K562 (cell line): Measurements from ENCODE around the gene FGD6. TPM values are rescaled to one million over a fixed set of nuclear protein-coding genes. Genes with fewer than 3 reads are reported as not detected.

Experiments used
- MAZ ChIP-seq, 2 experiments: fragments of 450-650 bp in 1 of 2; sonication (generic) in 1 of 2; formaldehyde crosslinking; IDR thresholded peaks in 1 of 2; conservative IDR thresholded peaks in 1 of 2; 2 replicates each; pipeline versions ENCODE4 v1.4.0 to v1.5.0; 2020; ENCODE audit warnings: mild to moderate bottlenecking in 1 of 2, missing genetic modification reagents in 1 of 2
- POLR2G ChIP-seq: fragments of 200-400 bp; formaldehyde crosslinking; IDR thresholded peaks from 2 replicates; pipeline ENCODE4 v1.6.1; 2017; ENCODE audit warnings: low read depth, mild to moderate bottlenecking, antibody characterized with exemption, low read length, moderate library complexity
- ZNF584 ChIP-seq: fragments of 200-800 bp; sonication (Bioruptor generic); IDR thresholded peaks from 2 replicates; pipeline ENCODE4 v1.6.1; 2016; ENCODE audit warnings: low read depth, mild to moderate bottlenecking, missing genetic modification characterization, missing compliant biosample characterization
- polyA plus RNA-seq, 8 experiments: library from polyadenylated mRNA; depleted of rRNA in 4 of 8; stranded (reverse) in 5 of 8; unstranded in 3 of 8; fragments of >200 nt; fragmentation: Nextera tagmentation in 2 of 8; fragmentation: Illumina TruSeq in 1 of 8; extraction: Ambion mirVana in 2 of 8; extraction: Trizol in 1 of 8; gene quantifications; 2 replicates each; pipeline versions ENCODE4 v1.2.1 to v1.2.3, GENCODE V29; 2011 to 2014; ENCODE audit warnings: inconsistent platforms in 1 of 8, missing spikeins in 1 of 8
- total RNA-seq, 7 experiments: library from RNA; depleted of rRNA in 6 of 7; stranded (reverse); fragments of >200 nt in 6 of 7; fragmentation: Illumina TruSeq in 2 of 7; extraction: Trizol in 2 of 7; gene quantifications; 2 replicates each; pipeline versions ENCODE4 v1.2.1 to v1.2.3, GENCODE V29; 2011 to 2021; ENCODE audit warnings: low replicate concordance in 1 of 7
- TF ChIP-seq, protein P1 (sequence below): fragments of 200-600 bp; sonication (generic); IDR thresholded peaks from one replicate; pipeline ENCODE4 v1.6.1; 2012; ENCODE audit warnings: mild to moderate bottlenecking, low read depth, low read length, inconsistent platforms
- TF ChIP-seq, protein P2 (sequence below): fragments of 450-650 bp; formaldehyde crosslinking; IDR thresholded peaks from 2 replicates; pipeline ENCODE4 v1.4.0; 2020; ENCODE audit warnings: mild to moderate bottlenecking, moderate library complexity
- TF ChIP-seq, protein P3 (sequence below): fragments of 150-350 bp; IDR thresholded peaks from 2 replicates; pipeline ENCODE4 v1.6.1; 2014; ENCODE audit warnings: low read depth, mild to moderate bottlenecking, low read length, borderline replicate concordance
- TF ChIP-seq, protein P4 (sequence below): fragments of 450-650 bp; formaldehyde crosslinking; conservative IDR thresholded peaks from 2 replicates; pipeline ENCODE4 v1.4.0; 2022; ENCODE audit warnings: mild to moderate bottlenecking, missing genetic modification characterization

Gene FGD6
- total and polyA plus RNA-seq, 9 of the 15 experiments (the other 6 are each of a cell fraction or from before 2014, with no cell fraction given) = 1.5 to 11.1 (median 5.8) TPM

DNA sequence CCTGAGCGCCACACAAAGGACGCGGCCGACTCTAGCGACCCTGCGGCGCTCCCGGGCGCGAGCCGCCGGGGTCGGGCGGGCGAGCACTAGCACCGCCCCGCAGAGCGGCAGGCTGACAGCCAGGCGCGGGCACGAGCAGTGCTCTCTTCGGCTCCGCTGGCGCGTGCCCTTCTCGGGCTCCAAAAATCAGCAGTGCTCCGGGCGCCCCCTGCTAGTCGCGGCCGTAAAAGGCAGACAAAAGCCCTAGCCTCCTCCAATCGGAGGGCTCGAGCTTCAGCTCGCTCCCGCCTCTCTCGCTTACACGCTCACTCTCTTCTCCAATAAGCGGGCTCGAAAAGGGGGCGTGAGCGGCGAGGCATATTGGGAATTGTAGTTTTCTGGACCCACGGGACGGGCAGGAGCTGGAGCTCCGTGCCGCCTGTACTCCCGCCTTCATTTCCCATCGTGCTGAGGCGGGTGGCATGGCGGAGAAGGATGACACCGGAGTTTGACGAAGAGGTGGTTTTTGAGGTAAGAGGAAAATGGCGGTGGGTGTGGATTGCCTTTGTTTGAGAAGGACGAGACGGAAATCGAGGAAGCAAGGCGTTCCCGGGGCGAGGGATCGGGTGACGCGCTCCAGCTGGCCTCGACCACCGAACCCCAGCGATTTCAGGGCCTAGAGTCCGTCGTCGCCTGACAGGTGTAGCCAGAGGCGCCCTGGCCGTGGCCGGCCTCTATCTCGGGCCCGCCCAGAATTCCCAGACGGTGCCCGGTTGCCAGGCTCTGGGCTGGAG lies at the start of gene FGD6, which contains the start of gene VEZT (continued):
- TF ChIP-seq, protein P1, sequence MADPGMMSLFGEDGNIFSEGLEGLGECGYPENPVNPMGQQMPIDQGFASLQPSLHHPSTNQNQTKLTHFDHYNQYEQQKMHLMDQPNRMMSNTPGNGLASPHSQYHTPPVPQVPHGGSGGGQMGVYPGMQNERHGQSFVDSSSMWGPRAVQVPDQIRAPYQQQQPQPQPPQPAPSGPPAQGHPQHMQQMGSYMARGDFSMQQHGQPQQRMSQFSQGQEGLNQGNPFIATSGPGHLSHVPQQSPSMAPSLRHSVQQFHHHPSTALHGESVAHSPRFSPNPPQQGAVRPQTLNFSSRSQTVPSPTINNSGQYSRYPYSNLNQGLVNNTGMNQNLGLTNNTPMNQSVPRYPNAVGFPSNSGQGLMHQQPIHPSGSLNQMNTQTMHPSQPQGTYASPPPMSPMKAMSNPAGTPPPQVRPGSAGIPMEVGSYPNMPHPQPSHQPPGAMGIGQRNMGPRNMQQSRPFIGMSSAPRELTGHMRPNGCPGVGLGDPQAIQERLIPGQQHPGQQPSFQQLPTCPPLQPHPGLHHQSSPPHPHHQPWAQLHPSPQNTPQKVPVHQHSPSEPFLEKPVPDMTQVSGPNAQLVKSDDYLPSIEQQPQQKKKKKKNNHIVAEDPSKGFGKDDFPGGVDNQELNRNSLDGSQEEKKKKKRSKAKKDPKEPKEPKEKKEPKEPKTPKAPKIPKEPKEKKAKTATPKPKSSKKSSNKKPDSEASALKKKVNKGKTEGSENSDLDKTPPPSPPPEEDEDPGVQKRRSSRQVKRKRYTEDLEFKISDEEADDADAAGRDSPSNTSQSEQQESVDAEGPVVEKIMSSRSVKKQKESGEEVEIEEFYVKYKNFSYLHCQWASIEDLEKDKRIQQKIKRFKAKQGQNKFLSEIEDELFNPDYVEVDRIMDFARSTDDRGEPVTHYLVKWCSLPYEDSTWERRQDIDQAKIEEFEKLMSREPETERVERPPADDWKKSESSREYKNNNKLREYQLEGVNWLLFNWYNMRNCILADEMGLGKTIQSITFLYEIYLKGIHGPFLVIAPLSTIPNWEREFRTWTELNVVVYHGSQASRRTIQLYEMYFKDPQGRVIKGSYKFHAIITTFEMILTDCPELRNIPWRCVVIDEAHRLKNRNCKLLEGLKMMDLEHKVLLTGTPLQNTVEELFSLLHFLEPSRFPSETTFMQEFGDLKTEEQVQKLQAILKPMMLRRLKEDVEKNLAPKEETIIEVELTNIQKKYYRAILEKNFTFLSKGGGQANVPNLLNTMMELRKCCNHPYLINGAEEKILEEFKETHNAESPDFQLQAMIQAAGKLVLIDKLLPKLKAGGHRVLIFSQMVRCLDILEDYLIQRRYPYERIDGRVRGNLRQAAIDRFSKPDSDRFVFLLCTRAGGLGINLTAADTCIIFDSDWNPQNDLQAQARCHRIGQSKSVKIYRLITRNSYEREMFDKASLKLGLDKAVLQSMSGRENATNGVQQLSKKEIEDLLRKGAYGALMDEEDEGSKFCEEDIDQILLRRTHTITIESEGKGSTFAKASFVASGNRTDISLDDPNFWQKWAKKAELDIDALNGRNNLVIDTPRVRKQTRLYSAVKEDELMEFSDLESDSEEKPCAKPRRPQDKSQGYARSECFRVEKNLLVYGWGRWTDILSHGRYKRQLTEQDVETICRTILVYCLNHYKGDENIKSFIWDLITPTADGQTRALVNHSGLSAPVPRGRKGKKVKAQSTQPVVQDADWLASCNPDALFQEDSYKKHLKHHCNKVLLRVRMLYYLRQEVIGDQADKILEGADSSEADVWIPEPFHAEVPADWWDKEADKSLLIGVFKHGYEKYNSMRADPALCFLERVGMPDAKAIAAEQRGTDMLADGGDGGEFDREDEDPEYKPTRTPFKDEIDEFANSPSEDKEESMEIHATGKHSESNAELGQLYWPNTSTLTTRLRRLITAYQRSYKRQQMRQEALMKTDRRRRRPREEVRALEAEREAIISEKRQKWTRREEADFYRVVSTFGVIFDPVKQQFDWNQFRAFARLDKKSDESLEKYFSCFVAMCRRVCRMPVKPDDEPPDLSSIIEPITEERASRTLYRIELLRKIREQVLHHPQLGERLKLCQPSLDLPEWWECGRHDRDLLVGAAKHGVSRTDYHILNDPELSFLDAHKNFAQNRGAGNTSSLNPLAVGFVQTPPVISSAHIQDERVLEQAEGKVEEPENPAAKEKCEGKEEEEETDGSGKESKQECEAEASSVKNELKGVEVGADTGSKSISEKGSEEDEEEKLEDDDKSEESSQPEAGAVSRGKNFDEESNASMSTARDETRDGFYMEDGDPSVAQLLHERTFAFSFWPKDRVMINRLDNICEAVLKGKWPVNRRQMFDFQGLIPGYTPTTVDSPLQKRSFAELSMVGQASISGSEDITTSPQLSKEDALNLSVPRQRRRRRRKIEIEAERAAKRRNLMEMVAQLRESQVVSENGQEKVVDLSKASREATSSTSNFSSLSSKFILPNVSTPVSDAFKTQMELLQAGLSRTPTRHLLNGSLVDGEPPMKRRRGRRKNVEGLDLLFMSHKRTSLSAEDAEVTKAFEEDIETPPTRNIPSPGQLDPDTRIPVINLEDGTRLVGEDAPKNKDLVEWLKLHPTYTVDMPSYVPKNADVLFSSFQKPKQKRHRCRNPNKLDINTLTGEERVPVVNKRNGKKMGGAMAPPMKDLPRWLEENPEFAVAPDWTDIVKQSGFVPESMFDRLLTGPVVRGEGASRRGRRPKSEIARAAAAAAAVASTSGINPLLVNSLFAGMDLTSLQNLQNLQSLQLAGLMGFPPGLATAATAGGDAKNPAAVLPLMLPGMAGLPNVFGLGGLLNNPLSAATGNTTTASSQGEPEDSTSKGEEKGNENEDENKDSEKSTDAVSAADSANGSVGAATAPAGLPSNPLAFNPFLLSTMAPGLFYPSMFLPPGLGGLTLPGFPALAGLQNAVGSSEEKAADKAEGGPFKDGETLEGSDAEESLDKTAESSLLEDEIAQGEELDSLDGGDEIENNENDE = no peak
- TF ChIP-seq, protein P2, sequence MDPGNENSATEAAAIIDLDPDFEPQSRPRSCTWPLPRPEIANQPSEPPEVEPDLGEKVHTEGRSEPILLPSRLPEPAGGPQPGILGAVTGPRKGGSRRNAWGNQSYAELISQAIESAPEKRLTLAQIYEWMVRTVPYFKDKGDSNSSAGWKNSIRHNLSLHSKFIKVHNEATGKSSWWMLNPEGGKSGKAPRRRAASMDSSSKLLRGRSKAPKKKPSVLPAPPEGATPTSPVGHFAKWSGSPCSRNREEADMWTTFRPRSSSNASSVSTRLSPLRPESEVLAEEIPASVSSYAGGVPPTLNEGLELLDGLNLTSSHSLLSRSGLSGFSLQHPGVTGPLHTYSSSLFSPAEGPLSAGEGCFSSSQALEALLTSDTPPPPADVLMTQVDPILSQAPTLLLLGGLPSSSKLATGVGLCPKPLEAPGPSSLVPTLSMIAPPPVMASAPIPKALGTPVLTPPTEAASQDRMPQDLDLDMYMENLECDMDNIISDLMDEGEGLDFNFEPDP (CRISPR knock-in tag) = no peak
- peak; percentile 91 for TF ChIP-seq POLR2G
- TF ChIP-seq ZNF584 = no peak
- TF ChIP-seq, protein P3, sequence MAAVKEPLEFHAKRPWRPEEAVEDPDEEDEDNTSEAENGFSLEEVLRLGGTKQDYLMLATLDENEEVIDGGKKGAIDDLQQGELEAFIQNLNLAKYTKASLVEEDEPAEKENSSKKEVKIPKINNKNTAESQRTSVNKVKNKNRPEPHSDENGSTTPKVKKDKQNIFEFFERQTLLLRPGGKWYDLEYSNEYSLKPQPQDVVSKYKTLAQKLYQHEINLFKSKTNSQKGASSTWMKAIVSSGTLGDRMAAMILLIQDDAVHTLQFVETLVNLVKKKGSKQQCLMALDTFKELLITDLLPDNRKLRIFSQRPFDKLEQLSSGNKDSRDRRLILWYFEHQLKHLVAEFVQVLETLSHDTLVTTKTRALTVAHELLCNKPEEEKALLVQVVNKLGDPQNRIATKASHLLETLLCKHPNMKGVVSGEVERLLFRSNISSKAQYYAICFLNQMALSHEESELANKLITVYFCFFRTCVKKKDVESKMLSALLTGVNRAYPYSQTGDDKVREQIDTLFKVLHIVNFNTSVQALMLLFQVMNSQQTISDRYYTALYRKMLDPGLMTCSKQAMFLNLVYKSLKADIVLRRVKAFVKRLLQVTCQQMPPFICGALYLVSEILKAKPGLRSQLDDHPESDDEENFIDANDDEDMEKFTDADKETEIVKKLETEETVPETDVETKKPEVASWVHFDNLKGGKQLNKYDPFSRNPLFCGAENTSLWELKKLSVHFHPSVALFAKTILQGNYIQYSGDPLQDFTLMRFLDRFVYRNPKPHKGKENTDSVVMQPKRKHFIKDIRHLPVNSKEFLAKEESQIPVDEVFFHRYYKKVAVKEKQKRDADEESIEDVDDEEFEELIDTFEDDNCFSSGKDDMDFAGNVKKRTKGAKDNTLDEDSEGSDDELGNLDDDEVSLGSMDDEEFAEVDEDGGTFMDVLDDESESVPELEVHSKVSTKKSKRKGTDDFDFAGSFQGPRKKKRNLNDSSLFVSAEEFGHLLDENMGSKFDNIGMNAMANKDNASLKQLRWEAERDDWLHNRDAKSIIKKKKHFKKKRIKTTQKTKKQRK = peak; percentile 45; the same call in 1 of the 2 replicates
- TF ChIP-seq, protein P4, sequence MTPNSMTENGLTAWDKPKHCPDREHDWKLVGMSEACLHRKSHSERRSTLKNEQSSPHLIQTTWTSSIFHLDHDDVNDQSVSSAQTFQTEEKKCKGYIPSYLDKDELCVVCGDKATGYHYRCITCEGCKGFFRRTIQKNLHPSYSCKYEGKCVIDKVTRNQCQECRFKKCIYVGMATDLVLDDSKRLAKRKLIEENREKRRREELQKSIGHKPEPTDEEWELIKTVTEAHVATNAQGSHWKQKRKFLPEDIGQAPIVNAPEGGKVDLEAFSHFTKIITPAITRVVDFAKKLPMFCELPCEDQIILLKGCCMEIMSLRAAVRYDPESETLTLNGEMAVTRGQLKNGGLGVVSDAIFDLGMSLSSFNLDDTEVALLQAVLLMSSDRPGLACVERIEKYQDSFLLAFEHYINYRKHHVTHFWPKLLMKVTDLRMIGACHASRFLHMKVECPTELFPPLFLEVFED (CRISPR knock-in tag) = no peak
- TF ChIP-seq MAZ (CRISPR knock-in tag; conservative IDR thresholded peaks at IDR 0.05 in 1 of 2, IDR thresholded peaks at IDR 0.05 in 1 of 2) = 0 out of 4 replicates have a peak, but pooled peaks of 1 of the 2 experiments have one; percentile 35
